Measurements from ENCODE around the gene FBXL7. TPM values are rescaled to one million over a fixed set of nuclear protein-coding genes. Genes with fewer than 3 reads are reported as not detected.

The FBXL7 gene
- total RNA-seq, 4 donors from 2014 or later, result 2.1 to 25.6 (median 6.5) TPM

- DNase-seq, result no peak
- no peak overlapping the region for H3K4me3 ChIP-seq
- no peaks in the 10 kb centered on the region for H3K9me3 ChIP-seq
- no peaks in the 10 kb centered on the region for H3K4me1 ChIP-seq
- TF ChIP-seq POLR2A (IDR thresholded peaks at IDR 0.05) (no peak), CTCF (IDR thresholded peaks at IDR 0.05) (no peak)
- H3K27me3 ChIP-seq, result no peaks in the 10 kb centered on the region
- no peaks in the 10 kb centered on the region for H3K36me3 ChIP-seq
- no peak overlapping the region for H3K27ac ChIP-seq
Measured at GRCh38 chr5:15480436-15480835, 19.5 kb upstream of the FBXL7 start.

GRCh38 chr5:15483351-15484097 lies 16.5 kb upstream of the FBXL7 start:
- Histone ChIP-seq H3K4me1 (no peaks in the 10 kb centered on the region), H3K4me3 (no peak overlapping the region), H3K27me3 (no peaks in the 10 kb centered on the region), H3K27ac (no peak overlapping the region), H3K9me3 (no peaks in the 10 kb centered on the region), H3K36me3 (no peaks in the 10 kb centered on the region)
- no peak for DNase-seq
- TF ChIP-seq CTCF (IDR thresholded peaks at IDR 0.05) (no peak), POLR2A (IDR thresholded peaks at IDR 0.05) (no peak)

GRCh38 chr5:15487228-15487627 lies 12.8 kb upstream of the FBXL7 start:
- TF ChIP-seq POLR2A (IDR thresholded peaks at IDR 0.05) (no peak), CTCF (IDR thresholded peaks at IDR 0.05) (no peak)
- Histone ChIP-seq H3K9me3 (no peaks in the 10 kb centered on the region), H3K27me3 (no peaks in the 10 kb centered on the region), H3K27ac (no peak overlapping the region), H3K4me1 (no peaks in the 10 kb centered on the region), H3K36me3 (no peaks in the 10 kb centered on the region), H3K4me3 (no peak overlapping the region)
- DNase-seq, result no peak

- no peak for TF ChIP-seq POLR2A (IDR thresholded peaks at IDR 0.05)
- TF ChIP-seq CTCF (IDR thresholded peaks at IDR 0.05), result no peak
- no peaks in the 10 kb centered on the region for H3K27me3 ChIP-seq
- no peaks in the 10 kb centered on the region for H3K4me1 ChIP-seq
- DNase-seq, result no peak
- no peak overlapping the region for H3K27ac ChIP-seq
- H3K4me3 ChIP-seq, result no peak overlapping the region
- no peaks in the 10 kb centered on the region for H3K9me3 ChIP-seq
- no peaks in the 10 kb centered on the region for H3K36me3 ChIP-seq
Measured at GRCh38 chr5:15489571-15490235, 10.3 kb upstream of the FBXL7 start.

GRCh38 chr5:15492545-15492944 lies 7.4 kb upstream of the FBXL7 start:
- no peak for DNase-seq
- no peaks in the 10 kb centered on the region for H3K36me3 ChIP-seq
- H3K27me3 ChIP-seq, result no peaks in the 10 kb centered on the region
- no peaks in the 10 kb centered on the region for H3K4me1 ChIP-seq
- TF ChIP-seq CTCF (IDR thresholded peaks at IDR 0.05) (no peak), POLR2A (IDR thresholded peaks at IDR 0.05) (no peak)
- no peak overlapping the region for H3K27ac ChIP-seq
- no peak overlapping the region for H3K4me3 ChIP-seq
- no peaks in the 10 kb centered on the region for H3K9me3 ChIP-seq
